H9 (cell line): ENCODE measurements around the gene GLS. TPM values are rescaled to one million over a fixed set of nuclear protein-coding genes. Genes with fewer than 3 reads are reported as not detected.

Source experiments
- DNase-seq: peaks from one replicate; pipeline ENCODE4 v3.0.0-alpha.2; 2017
- H2AFZ ChIP-seq: one replicate; pipeline ENCODE4 v1.6.1; 2013; ENCODE audit warnings: mild to moderate bottlenecking, low read length, control low read depth, moderate library complexity
- H2AK5ac ChIP-seq: 2 replicates; pipeline ENCODE4 v1.6.1; 2013; ENCODE audit warnings: low read length, control low read depth, mixed read lengths; ENCODE audit not compliant: insufficient read length
- H2BK120ac ChIP-seq: one replicate; pipeline ENCODE4 v1.6.1; 2013; ENCODE audit warnings: low read depth, mild to moderate bottlenecking, low read length, control low read depth, inconsistent platforms; ENCODE audit not compliant: poor library complexity, severe bottlenecking
- H2BK12ac ChIP-seq: 2 replicates; pipeline ENCODE4 v1.6.1; 2013; ENCODE audit warnings: low read length, control low read depth, mixed read lengths, low read depth; ENCODE audit not compliant: insufficient read length
- H2BK15ac ChIP-seq: 2 replicates; pipeline ENCODE4 v1.6.1; 2013; ENCODE audit warnings: low read depth, low read length, control low read depth
- H2BK20ac ChIP-seq: one replicate; pipeline ENCODE4 v1.6.1; 2013; ENCODE audit warnings: low read depth, mild to moderate bottlenecking, low read length, control low read depth, inconsistent platforms; ENCODE audit not compliant: poor library complexity, severe bottlenecking
- H2BK5ac ChIP-seq: 2 replicates; pipeline ENCODE4 v1.6.1; 2013; ENCODE audit warnings: low read length, control low read depth, mixed read lengths; ENCODE audit not compliant: insufficient read length
- H3K14ac ChIP-seq: 2 replicates; pipeline ENCODE4 v1.6.1; 2013; ENCODE audit warnings: low read length, control low read depth; ENCODE audit not compliant: insufficient read depth
- H3K18ac ChIP-seq: 2 replicates; pipeline ENCODE4 v1.6.1; 2013; ENCODE audit warnings: low read depth, mild to moderate bottlenecking, mixed read lengths, low read length, control low read depth; ENCODE audit not compliant: insufficient read length
- H3K23ac ChIP-seq: 2 replicates; pipeline ENCODE4 v1.6.1; 2013; ENCODE audit warnings: low read length, control low read depth, mixed read lengths, low read depth; ENCODE audit not compliant: insufficient read length
- H3K23me2 ChIP-seq: 2 replicates; pipeline ENCODE4 v1.6.1; 2013; ENCODE audit warnings: low read depth, mild to moderate bottlenecking, mixed read lengths, low read length, control low read depth; ENCODE audit not compliant: insufficient read length, poor library complexity, severe bottlenecking
- H3K27ac ChIP-seq: 2 replicates; pipeline ENCODE4 v1.5.1; 2013; ENCODE audit warnings: low read length, control low read depth, mixed read lengths, low read depth; ENCODE audit not compliant: insufficient read length
- H3K27me3 ChIP-seq: 2 replicates; pipeline ENCODE4 v1.6.1; 2013; ENCODE audit warnings: low read length, control low read depth, inconsistent platforms; ENCODE audit not compliant: insufficient read depth
- H3K4ac ChIP-seq: 2 replicates; pipeline ENCODE4 v1.6.1; 2013; ENCODE audit warnings: low read depth, mild to moderate bottlenecking, control low read depth, inconsistent platforms, low read length, moderate library complexity
- H3K4me1 ChIP-seq: 2 replicates; pipeline ENCODE4 v1.6.1; 2013; ENCODE audit warnings: low read length, control low read depth, inconsistent platforms; ENCODE audit not compliant: insufficient read depth
- H3K4me2 ChIP-seq: 2 replicates; pipeline ENCODE4 v1.6.1; 2013; ENCODE audit warnings: low read length, control low read depth, mixed read lengths; ENCODE audit not compliant: insufficient read length, insufficient read depth
- H3K56ac ChIP-seq: 2 replicates; pipeline ENCODE4 v1.6.1; 2013; ENCODE audit warnings: low read depth, mild to moderate bottlenecking, mixed read lengths, low read length, control low read depth; ENCODE audit not compliant: insufficient read length
- H3K79me1 ChIP-seq: 2 replicates; pipeline ENCODE4 v1.6.1; 2013; ENCODE audit warnings: low read depth, mild to moderate bottlenecking, moderate library complexity, low read length, control low read depth, inconsistent platforms; ENCODE audit not compliant: insufficient read depth, poor library complexity, severe bottlenecking
- H3K79me2 ChIP-seq: 2 replicates; pipeline ENCODE4 v1.6.1; 2013; ENCODE audit warnings: low read length, control low read depth, inconsistent platforms; ENCODE audit not compliant: insufficient read depth
- H3K9ac ChIP-seq: 2 replicates; pipeline ENCODE4 v1.6.1; 2013; ENCODE audit warnings: low read length, control low read depth, mixed read lengths; ENCODE audit not compliant: insufficient read length; ENCODE audit errors: extremely low read depth
- H3K9me3 ChIP-seq: one replicate; pipeline ENCODE4 v1.6.1; 2013; ENCODE audit warnings: low read depth, low read length, inconsistent platforms; ENCODE audit not compliant: control insufficient read depth
- H3T11ph ChIP-seq: one replicate; pipeline ENCODE4 v1.6.1; 2013; ENCODE audit warnings: mild to moderate bottlenecking, low read length, control low read depth, inconsistent platforms
- H4K20me1 ChIP-seq: one replicate; pipeline ENCODE4 v1.6.1; 2013; ENCODE audit not compliant: control insufficient read depth, insufficient read length, insufficient read depth
- H4K5ac ChIP-seq: 2 replicates; pipeline ENCODE4 v1.6.1; 2013; ENCODE audit warnings: low read depth, mild to moderate bottlenecking, mixed read lengths, low read length, control low read depth; ENCODE audit not compliant: insufficient read length
- H4K8ac ChIP-seq: replicated peaks from 2 replicates; pipeline ENCODE4 v1.6.1; 2013; ENCODE audit warnings: low read length, control low read depth, mixed read lengths, low read depth; ENCODE audit not compliant: insufficient read length
- H4K91ac ChIP-seq: 2 replicates; pipeline ENCODE4 v1.6.1; 2013; ENCODE audit warnings: low read depth, mild to moderate bottlenecking, moderate library complexity, mixed read lengths, low read length, control low read depth; ENCODE audit not compliant: insufficient read length
- H3K27ac Mint-ChIP-seq, 3 experiments: 2 replicates in 2 of 3; 3 replicates in 1 of 3; pipeline ENCODE4 v1.8.0; 2020 to 2021; ENCODE audit warnings: mixed read lengths in 3 of 3, mild to moderate bottlenecking in 1 of 3, moderate library complexity in 1 of 3
- H3K27me3 Mint-ChIP-seq: 2 replicates; pipeline ENCODE4 v1.8.0; 2021; ENCODE audit warnings: low read depth, mild to moderate bottlenecking, moderate library complexity, mixed read lengths
- H3K36me3 Mint-ChIP-seq, 3 experiments: 2 replicates in 2 of 3; 3 replicates in 1 of 3; pipeline ENCODE4 v1.8.0; 2020 to 2021; ENCODE audit warnings: low read depth in 3 of 3, mixed read lengths in 3 of 3; ENCODE audit not compliant: insufficient read depth in 1 of 3
- H3K4me1 Mint-ChIP-seq, 2 experiments: 2 replicates each; pipeline ENCODE4 v1.8.0; 2020; ENCODE audit warnings: mixed read lengths in 2 of 2
- H3K4me3 Mint-ChIP-seq, 2 experiments: 2 replicates in 1 of 2; 3 replicates in 1 of 2; pipeline ENCODE4 v1.8.0; 2020 to 2021; ENCODE audit warnings: mild to moderate bottlenecking in 2 of 2, mixed read lengths in 2 of 2, moderate library complexity in 1 of 2
- H3K9me3 Mint-ChIP-seq, 2 experiments: 2 replicates in 1 of 2; 3 replicates in 1 of 2; pipeline ENCODE4 v1.8.0; 2020; ENCODE audit warnings: mild to moderate bottlenecking in 2 of 2, mixed read lengths in 2 of 2, moderate library complexity in 1 of 2
- CTCF ChIP-seq: fragments of 200-600 bp; sonication (generic); conservative IDR thresholded peaks from 3 replicates; pipeline ENCODE4 v1.8.0; 2021; ENCODE audit warnings: antibody characterized with exemption, mild to moderate bottlenecking
- WGBS: extraction: QIAGEN DNeasy Blood & Tissue Kit; methylation state at CpG from one replicate; pipeline ENCODE4 v1.1.7; 2013; ENCODE audit warnings: missing lambda C conversion rate, low lambda C conversion rate, mixed read lengths; ENCODE audit not compliant: insufficient read length; ENCODE audit errors: extremely low coverage; 5-methylcytosine and 5-hydroxymethylcytosine counted together
- total RNA-seq: library from RNA; stranded (reverse); gene quantifications from 2 replicates; pipeline ENCODE4 v1.2.1, GENCODE V29; 2021

Gene GLS
- total RNA-seq, 1 experiment from 2014 or later = 69.3 TPM

GRCh38 chr2:190853531-190854383 lies 26.9 kb upstream of the GLS start:
- Histone ChIP-seq H3K56ac (no peak overlapping the region), H4K8ac (no peak overlapping the region), H4K20me1 (no peaks in the 10 kb centered on the region), H3K14ac (no peak overlapping the region), H2BK120ac (no peak overlapping the region), H3K18ac (no peak overlapping the region), H4K5ac (no peak overlapping the region), H2BK5ac (no peak overlapping the region), H3K27me3 (no peaks in the 10 kb centered on the region), H4K91ac (no peak overlapping the region), H3K4me1 (no peaks in the 10 kb centered on the region), H2BK20ac (no peak overlapping the region), H3K79me1 (no peaks in the 10 kb centered on the region), H3K9me3 (no peaks in the 10 kb centered on the region), H2AK5ac (no peak overlapping the region), H2BK15ac (no peak overlapping the region), H2AFZ (no peak overlapping the region), H3K4ac (no peak overlapping the region), H3K27ac (no peak overlapping the region), H3K4me2 (no peak overlapping the region), H3K79me2 (no peaks in the 10 kb centered on the region), H3T11ph (no peak overlapping the region), H3K9ac (no peak overlapping the region), H3K23ac (no peak overlapping the region), H2BK12ac (no peak overlapping the region), H3K23me2 (no peaks in the 10 kb centered on the region)
- no peaks in the 10 kb centered on the region for H3K9me3 Mint-ChIP-seq
- no CpG with 5 or more reads among the region's 2 CpGs for WGBS
- no peak for DNase-seq
- no peak for TF ChIP-seq CTCF
- H3K4me3 Mint-ChIP-seq = no peak overlapping the region
- no peaks in the 10 kb centered on the region for H3K36me3 Mint-ChIP-seq
- no peak overlapping the region for H3K27ac Mint-ChIP-seq
- H3K27me3 Mint-ChIP-seq = peaks cover 2% of the 10 kb centered on the region; the same call in 1 of the 2 replicates
- peaks cover under 1 to 8% of the 10 kb centered on the region in 2 experiments; a peak in 2 of 4 replicates for H3K4me1 Mint-ChIP-seq
